Stimulated activated effector memory CD8-positive, alpha-beta T cell treated with anti-CD3 and anti-CD28 coated beads, Interleukin-12 subunit alpha, Interleukin-12 subunit beta, amount 100 ng/mL, for 72 hours (primary cell): ENCODE results near the gene NAXD.

Experiments
- ATAC-seq: fragments of 150-1000 bp; cut with Tn5 transposase; 2 replicates; pipeline ENCODE4 v1.10.0; 2021
- DNase-seq, 2 donors: peaks; one replicate each; pipeline ENCODE4 v3.0.0; 2021 to 2022; ENCODE audit warnings: low spot score in 2 of 2
- H3K27ac Mint-ChIP-seq: one replicate; pipeline ENCODE4 v1.8.0; 2022; ENCODE audit warnings: mild to moderate bottlenecking, mixed read lengths
- H3K36me3 Mint-ChIP-seq: one replicate; pipeline ENCODE4 v1.8.0; 2022; ENCODE audit warnings: mild to moderate bottlenecking, mixed read lengths
- H3K4me1 Mint-ChIP-seq: one replicate; pipeline ENCODE4 v1.8.0; 2022; ENCODE audit warnings: mixed read lengths
- H3K4me3 Mint-ChIP-seq: one replicate; pipeline ENCODE4 v1.8.0; 2022; ENCODE audit warnings: mild to moderate bottlenecking, mixed read lengths
- H3K9me3 Mint-ChIP-seq: one replicate; pipeline ENCODE4 v1.8.0; 2022; ENCODE audit warnings: mixed read lengths

NAXD gene

DNA sequence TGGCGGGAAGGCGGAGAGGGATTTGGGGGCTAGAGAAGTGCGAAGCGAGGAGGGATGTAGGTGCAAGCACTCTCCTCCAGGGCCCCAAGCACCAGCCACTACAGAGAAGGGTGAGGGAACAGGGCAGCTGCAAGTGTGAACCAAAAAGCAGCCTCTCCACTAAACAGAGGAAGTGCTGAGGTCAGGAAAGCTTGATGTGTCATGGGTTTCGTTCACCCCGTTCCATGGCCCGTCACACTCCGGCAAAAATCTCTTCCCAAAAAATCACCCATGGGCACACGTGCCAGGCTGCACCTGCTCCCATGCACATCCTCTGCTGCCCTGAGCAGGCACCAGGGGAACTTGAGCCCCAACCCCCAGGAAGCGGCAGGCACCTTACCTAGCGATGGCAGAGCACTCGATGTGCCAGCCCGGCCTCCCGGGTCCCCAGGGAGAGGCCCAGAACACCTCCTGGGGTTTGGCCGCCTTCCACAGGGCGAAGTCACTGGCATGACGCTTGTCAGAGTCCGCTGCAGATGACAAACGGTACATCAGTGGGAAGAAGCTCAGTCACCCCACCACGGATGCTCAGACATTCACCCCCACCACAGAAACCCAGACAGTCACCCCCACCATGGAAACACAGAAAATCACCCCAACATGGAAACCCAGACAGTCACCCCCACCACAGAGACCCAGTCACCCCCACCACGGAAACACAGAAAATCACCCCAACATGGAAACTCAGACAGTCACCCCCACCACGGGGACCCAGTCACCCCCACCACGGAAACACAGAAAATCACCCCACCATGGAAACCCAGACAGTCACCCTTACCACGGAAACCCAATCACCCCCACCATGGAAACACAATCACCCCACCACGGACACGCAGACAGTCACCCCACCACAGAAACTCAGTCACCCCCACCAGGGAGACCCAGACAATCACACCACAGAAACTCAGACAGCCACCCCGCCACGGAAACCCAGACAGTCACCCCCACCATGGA, 61.5 kb downstream of the NAXD start:
- Mint-ChIP-seq H3K36me3 (peaks cover 76% of the 10 kb centered on the region), H3K4me3 (peak overlapping the region; percentile 64), H3K4me1 (peaks cover 42% of the 10 kb centered on the region), H3K27ac (peak overlapping the region; percentile 92), H3K9me3 (no peaks in the 10 kb centered on the region)
- DNase-seq (peak in 1 of 2 donors; percentile 19), ATAC-seq (peak; percentile 86)

- DNase-seq (peak in 1 of 2 donors; percentile 7), ATAC-seq (peak; percentile 72)
- Mint-ChIP-seq H3K36me3 (peaks cover 80% of the 10 kb centered on the region), H3K4me1 (peaks cover 35% of the 10 kb centered on the region), H3K9me3 (no peaks in the 10 kb centered on the region), H3K4me3 (no peak overlapping the region), H3K27ac (peak overlapping the region; percentile 92)
Measured at GRCh38 chr13:110677731-110678545, 62.6 kb downstream of the NAXD start.

DNA sequence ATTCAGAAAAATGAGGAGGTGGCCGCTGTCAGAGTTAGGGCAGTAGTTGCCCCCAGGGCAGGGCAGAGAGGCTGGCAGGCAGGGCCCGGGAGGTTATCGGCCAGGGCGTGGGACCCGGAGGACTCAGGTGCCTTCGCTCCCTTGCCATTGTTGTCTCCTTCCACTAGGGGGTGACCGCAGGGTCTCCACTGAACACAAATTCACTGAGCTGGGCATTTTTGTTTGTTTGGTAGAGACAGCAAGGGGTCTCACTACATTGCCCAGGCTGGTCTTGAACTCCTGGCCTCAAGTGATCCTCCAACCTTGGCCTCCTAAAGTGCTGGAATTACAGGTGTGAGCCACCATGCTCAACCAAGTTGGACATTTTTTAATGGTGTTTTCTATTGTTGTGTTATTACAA, 65.5 kb downstream of the NAXD start:
- Mint-ChIP-seq H3K4me3 (no peak overlapping the region), H3K9me3 (no peaks in the 10 kb centered on the region), H3K27ac (peak overlapping the region; percentile 67), H3K4me1 (peaks cover 34% of the 10 kb centered on the region), H3K36me3 (peaks cover 87% of the 10 kb centered on the region)
- no peak for DNase-seq
- no peak for ATAC-seq

- Mint-ChIP-seq H3K4me1 (peaks cover 23% of the 10 kb centered on the region), H3K4me3 (no peak overlapping the region), H3K27ac (peak overlapping the region; percentile 29), H3K36me3 (peaks cover 87% of the 10 kb centered on the region), H3K9me3 (no peaks in the 10 kb centered on the region)
- DNase-seq (no peak), ATAC-seq (no peak)
Measured at GRCh38 chr13:110681868-110682550, 66.7 kb downstream of the NAXD start.

DNA sequence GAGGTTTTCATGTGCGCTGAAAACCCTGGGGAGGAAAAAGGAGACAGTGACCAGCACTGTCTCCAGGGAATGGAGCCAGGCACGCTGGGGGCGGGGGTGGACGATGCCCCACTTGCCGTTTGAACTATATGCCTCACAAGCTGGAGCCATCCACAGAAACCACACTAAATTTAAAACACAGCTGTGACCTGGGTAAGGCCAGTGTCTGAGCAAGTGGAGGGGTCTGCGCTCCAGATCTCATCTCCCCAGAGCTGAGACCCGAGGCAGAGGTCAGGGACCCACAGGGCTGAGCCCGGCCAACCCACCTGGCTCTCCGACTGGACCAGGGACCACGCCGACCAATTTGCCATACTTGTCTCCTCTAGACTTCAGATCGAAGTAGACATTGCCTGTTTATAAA, 67.4 kb downstream of the NAXD start:
- Mint-ChIP-seq H3K36me3 (peaks cover 87% of the 10 kb centered on the region), H3K4me3 (no peak overlapping the region)

GRCh38 chr13:110683203-110683883, 68.0 kb downstream of the NAXD start:
- ATAC-seq, result no peak
- Mint-ChIP-seq H3K4me3 (no peak overlapping the region), H3K9me3 (no peaks in the 10 kb centered on the region), H3K36me3 (peaks cover 87% of the 10 kb centered on the region), H3K4me1 (peaks cover 12% of the 10 kb centered on the region), H3K27ac (no peak overlapping the region)
- no peak for DNase-seq

More for the DNA sequence above, 67.4 kb downstream of the NAXD start:
- DNase-seq, result no peak
- H3K9me3 Mint-ChIP-seq, result no peaks in the 10 kb centered on the region
- peak overlapping the region; percentile 29 for H3K27ac Mint-ChIP-seq
- no peak for ATAC-seq
- H3K4me1 Mint-ChIP-seq, result peaks cover 18% of the 10 kb centered on the region

DNA sequence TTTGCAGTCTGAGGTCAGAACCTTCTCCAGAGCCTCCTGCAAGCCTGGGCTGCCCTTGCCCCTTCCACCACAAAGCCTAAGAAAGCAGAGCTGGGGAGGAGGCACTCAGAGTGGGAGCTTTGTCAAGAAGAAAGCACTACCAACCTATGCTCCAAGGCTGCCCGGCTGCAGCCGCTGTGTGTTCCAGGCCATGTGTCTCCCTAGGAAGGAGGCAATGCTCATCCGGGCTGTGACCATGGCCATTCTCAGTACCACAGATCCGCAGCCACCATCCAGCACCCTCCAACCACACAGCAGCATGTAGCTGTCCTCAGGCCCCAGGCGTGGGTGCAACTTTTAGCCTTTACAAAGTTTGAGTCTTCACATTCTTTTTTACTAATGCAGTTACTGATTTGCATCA, 68.6 kb downstream of the NAXD start:
- no peak overlapping the region for H3K27ac Mint-ChIP-seq
- DNase-seq (no peak), ATAC-seq (no peak)
- H3K4me3 Mint-ChIP-seq, result no peak overlapping the region
- H3K36me3 Mint-ChIP-seq, result peaks cover 87% of the 10 kb centered on the region
- peaks cover 6% of the 10 kb centered on the region for H3K4me1 Mint-ChIP-seq
- no peaks in the 10 kb centered on the region for H3K9me3 Mint-ChIP-seq

- no peak for DNase-seq
Measured at GRCh38 chr13:110684388-110685056, 69.2 kb downstream of the NAXD start.

DNA sequence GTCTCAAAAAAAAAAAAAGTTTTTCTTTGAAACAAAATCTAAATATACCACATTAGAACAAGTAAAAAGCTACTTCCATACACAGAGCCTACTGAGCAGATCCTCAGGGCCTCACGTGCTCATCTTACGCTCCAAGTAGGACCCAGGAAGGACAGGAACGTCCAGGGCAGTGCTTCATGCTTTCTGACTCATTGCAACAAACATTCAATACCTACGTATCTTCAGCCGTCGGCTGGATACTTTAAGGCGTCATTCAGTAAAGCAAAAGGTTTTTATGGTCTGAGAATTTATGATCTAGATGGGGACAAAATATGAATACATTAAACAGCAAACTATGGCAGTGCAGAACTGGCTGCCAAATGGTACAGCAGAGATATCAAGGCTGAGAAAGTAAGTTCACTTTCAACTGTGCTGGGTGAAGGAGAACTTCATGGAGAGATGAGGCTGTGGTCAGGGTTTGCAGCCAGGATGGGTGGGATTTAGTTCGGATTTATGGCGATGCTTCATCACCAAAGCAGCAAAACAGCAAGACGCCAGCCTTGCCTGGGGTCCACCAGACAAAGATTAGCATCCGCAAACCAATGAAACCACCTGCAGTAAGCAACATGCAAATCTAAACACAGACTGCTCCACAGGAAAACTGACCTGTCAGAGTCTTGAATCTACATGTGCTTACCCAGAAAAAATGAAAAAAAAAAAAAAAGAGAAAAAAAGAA, 70.1 kb downstream of the NAXD start:
- Mint-ChIP-seq H3K9me3 (no peaks in the 10 kb centered on the region), H3K4me1 (peaks cover 5% of the 10 kb centered on the region), H3K36me3 (peaks cover 84% of the 10 kb centered on the region), H3K27ac (no peak overlapping the region), H3K4me3 (no peak overlapping the region)
- DNase-seq (no peak), ATAC-seq (no peak)

More at GRCh38 chr13:110684388-110685056, 69.2 kb downstream of the NAXD start:
- Mint-ChIP-seq H3K4me1 (peaks cover 6% of the 10 kb centered on the region), H3K36me3 (peaks cover 85% of the 10 kb centered on the region), H3K9me3 (no peaks in the 10 kb centered on the region), H3K4me3 (no peak overlapping the region), H3K27ac (no peak overlapping the region)
- no peak for ATAC-seq

GRCh38 chr13:110687736-110688135, 72.4 kb downstream of the NAXD start:
- Mint-ChIP-seq H3K27ac (no peak overlapping the region), H3K36me3 (peaks cover 81% of the 10 kb centered on the region), H3K4me1 (peaks cover 7% of the 10 kb centered on the region), H3K9me3 (no peaks in the 10 kb centered on the region), H3K4me3 (no peak overlapping the region)
- DNase-seq (no peak), ATAC-seq (no peak)

DNA sequence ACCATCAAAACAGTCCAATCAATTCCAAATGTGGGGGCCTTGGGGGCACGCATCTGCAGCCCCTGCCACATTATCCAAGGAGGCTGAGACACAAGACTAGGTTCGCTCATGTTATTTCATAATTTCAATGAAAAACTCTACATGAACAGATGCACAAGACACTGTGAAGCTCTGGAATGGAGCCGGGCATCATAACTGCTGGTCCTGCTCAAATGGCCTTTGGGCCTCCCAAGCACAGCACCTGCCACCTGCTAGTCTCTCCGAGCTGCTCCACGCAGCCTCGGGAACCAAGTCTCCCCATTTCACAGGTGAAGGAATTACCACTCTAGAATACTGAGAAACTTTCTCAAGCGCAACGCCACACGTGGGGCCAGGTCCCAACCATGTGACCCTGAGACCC, 73.7 kb downstream of the NAXD start:
- ATAC-seq, result no peak
- Mint-ChIP-seq H3K4me1 (peaks cover 7% of the 10 kb centered on the region), H3K9me3 (no peaks in the 10 kb centered on the region), H3K4me3 (no peak overlapping the region), H3K27ac (peak overlapping the region; percentile 20), H3K36me3 (peaks cover 81% of the 10 kb centered on the region)
- no peak for DNase-seq
